Astrocyte (in vitro differentiated cells and primary cell): ENCODE measurements around the gene SPANXN5. TPM values are rescaled to one million over a fixed set of nuclear protein-coding genes. Genes with fewer than 3 reads are reported as not detected.
"Not testable (repeated sequence)": the region's sequence is repeated elsewhere in the genome, so short reads cannot be mapped to it uniquely, and the experiment has no call there.

Source experiments
- DNase-seq: peaks from one replicate; pipeline ENCODE4 v3.0.0-alpha.2; 2010; ENCODE audit warnings: low read depth
- FAIRE-seq: peaks from 2 replicates; lab custom pipeline; 2011; peaks lifted over from hg19 to GRCh38; lab: Jason Lieb, UNC
- H2AFZ ChIP-seq: 2 replicates; pipeline ENCODE4 v1.6.0; 2012; ENCODE audit warnings: low read depth, low read length, inconsistent platforms
- H3K27ac ChIP-seq: 2 replicates; pipeline ENCODE4 v1.5.1; 2011; ENCODE audit warnings: low read depth, low read length, inconsistent platforms
- H3K27me3 ChIP-seq: 2 replicates; pipeline ENCODE4 v1.6.0; 2011; ENCODE audit warnings: low read length, inconsistent platforms; ENCODE audit not compliant: insufficient read depth
- H3K36me3 ChIP-seq: 2 replicates; pipeline ENCODE4 v1.5.1; 2011; ENCODE audit warnings: low read length, inconsistent platforms; ENCODE audit not compliant: insufficient read depth
- H3K4me1 ChIP-seq: 2 replicates; pipeline ENCODE4 v1.5.1; 2011; ENCODE audit warnings: low read length, inconsistent platforms; ENCODE audit not compliant: insufficient read depth
- H3K4me2 ChIP-seq: 2 replicates; pipeline ENCODE4 v1.6.0; 2012; ENCODE audit warnings: low read length, inconsistent platforms
- H3K4me3 ChIP-seq: 2 replicates; pipeline ENCODE4 v1.5.1; 2011; ENCODE audit warnings: low read depth, mild to moderate bottlenecking, low read length, inconsistent platforms; ENCODE audit not compliant: insufficient read depth
- H3K79me2 ChIP-seq: 2 replicates; pipeline ENCODE4 v1.6.0; 2012; ENCODE audit warnings: mild to moderate bottlenecking, low read length, inconsistent platforms; ENCODE audit not compliant: insufficient read depth
- H3K9ac ChIP-seq: 2 replicates; pipeline ENCODE4 v1.6.0; 2012; ENCODE audit warnings: mild to moderate bottlenecking, low read length, inconsistent platforms
- H3K9me3 ChIP-seq: 2 replicates; pipeline ENCODE4 v1.5.1; 2012; ENCODE audit warnings: low read depth, mild to moderate bottlenecking, low read length, inconsistent platforms; ENCODE audit not compliant: insufficient read depth
- H4K20me1 ChIP-seq: 2 replicates; pipeline ENCODE4 v1.6.0; 2012; ENCODE audit warnings: low read length, inconsistent platforms; ENCODE audit not compliant: insufficient read depth
- H3K27ac Mint-ChIP-seq: one replicate; pipeline ENCODE4 v1.8.0; 2021; ENCODE audit warnings: mild to moderate bottlenecking, mixed read lengths; ENCODE audit not compliant: unreplicated experiment
- H3K27me3 Mint-ChIP-seq: one replicate; pipeline ENCODE4 v1.8.0; 2021; ENCODE audit warnings: low read depth, mixed read lengths; ENCODE audit not compliant: unreplicated experiment
- H3K36me3 Mint-ChIP-seq: one replicate; pipeline ENCODE4 v1.8.0; 2021; ENCODE audit warnings: low read depth, mixed read lengths; ENCODE audit not compliant: unreplicated experiment
- H3K4me1 Mint-ChIP-seq: one replicate; pipeline ENCODE4 v1.8.0; 2021; ENCODE audit warnings: low read depth, mixed read lengths; ENCODE audit not compliant: unreplicated experiment
- H3K4me3 Mint-ChIP-seq: one replicate; pipeline ENCODE4 v1.8.0; 2021; ENCODE audit warnings: mild to moderate bottlenecking, moderate library complexity, mixed read lengths; ENCODE audit not compliant: unreplicated experiment
- H3K9me3 Mint-ChIP-seq: one replicate; pipeline ENCODE4 v1.8.0; 2021; ENCODE audit warnings: mild to moderate bottlenecking, mixed read lengths; ENCODE audit not compliant: unreplicated experiment
- CTCF ChIP-seq: IDR thresholded peaks from 2 replicates; pipeline ENCODE4 v1.5.1; 2011; ENCODE audit warnings: low read depth, mild to moderate bottlenecking, inconsistent platforms, low read length, moderate library complexity; ENCODE audit not compliant: insufficient read depth
- EZH2 ChIP-seq: IDR thresholded peaks from 2 replicates; pipeline ENCODE4 v1.6.1; 2012; ENCODE audit warnings: mild to moderate bottlenecking, low read length, inconsistent platforms; ENCODE audit not compliant: insufficient read depth
- total RNA-seq: library from RNA; stranded (reverse); gene quantifications from 2 replicates; pipeline ENCODE4 v1.2.1, GENCODE V29; 2021

Gene SPANXN5
- total RNA-seq, 1 donor from 2014 or later, result not detected

GRCh38 chrX:52811065-52811625 is 13.9 kb upstream of the SPANXN5 start, which contains the start of gene XAGE5:
XAGE5 (plus strand) TSS chrX:52811287; CDS start chrX:52812567, 1,280 bp downstream.
- H2AFZ ChIP-seq, result no peak within 1 kb of the TSS
- no peak within 1 kb of the TSS for H3K4me3 ChIP-seq
- no peak within 1 kb of the TSS for H3K27ac ChIP-seq
- no peak within 1 kb of the TSS for H3K27ac Mint-ChIP-seq
- H3K4me2 ChIP-seq, result no peak within 1 kb of the TSS
- no peaks in the 10 kb centered on the region for H3K9me3 Mint-ChIP-seq
- DNase-seq (no peak), FAIRE-seq (no peak)
- no peaks in the 10 kb centered on the region for H4K20me1 ChIP-seq
- H3K36me3 Mint-ChIP-seq, result no peaks in the 10 kb centered on the region
- no peaks in the 10 kb centered on the region for H3K4me1 Mint-ChIP-seq
- H3K79me2 ChIP-seq, result no peaks in the 10 kb centered on the region
- no peaks in the 10 kb centered on the region for H3K4me1 ChIP-seq
- H3K9ac ChIP-seq, result no peak within 1 kb of the TSS
- H3K4me3 Mint-ChIP-seq, result no peak within 1 kb of the TSS
- no peaks in the 10 kb centered on the region for H3K36me3 ChIP-seq
- no peak for TF ChIP-seq CTCF
- TF ChIP-seq EZH2, result no peak
- peaks cover 2% of the 10 kb centered on the region for H3K27me3 Mint-ChIP-seq
- H3K27me3 ChIP-seq, result no peaks in the 10 kb centered on the region
- no peaks in the 10 kb centered on the region for H3K9me3 ChIP-seq

DNA sequence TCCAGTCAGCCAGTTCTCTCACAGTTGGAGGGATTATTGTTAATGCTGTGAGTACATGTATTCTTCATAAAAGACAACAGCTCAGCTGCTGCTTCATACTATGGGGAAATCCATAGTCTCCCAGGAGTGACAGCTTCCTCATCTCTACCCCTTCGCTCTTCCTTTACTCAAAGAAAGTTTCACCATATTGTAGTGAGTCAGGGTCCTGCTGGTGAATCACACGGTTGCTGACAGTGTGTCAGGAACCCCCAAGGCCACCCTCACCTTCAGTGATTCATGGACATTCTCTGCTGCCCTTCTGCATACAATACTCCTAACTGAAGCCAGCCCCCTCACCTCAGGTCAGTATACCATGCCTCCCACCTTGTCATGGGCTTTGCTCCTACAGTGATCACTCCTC is 7.6 kb upstream of the SPANXN5 start:
- H3K4me1 Mint-ChIP-seq, H3K36me3 Mint-ChIP-seq: not testable (repeated sequence)

DNA sequence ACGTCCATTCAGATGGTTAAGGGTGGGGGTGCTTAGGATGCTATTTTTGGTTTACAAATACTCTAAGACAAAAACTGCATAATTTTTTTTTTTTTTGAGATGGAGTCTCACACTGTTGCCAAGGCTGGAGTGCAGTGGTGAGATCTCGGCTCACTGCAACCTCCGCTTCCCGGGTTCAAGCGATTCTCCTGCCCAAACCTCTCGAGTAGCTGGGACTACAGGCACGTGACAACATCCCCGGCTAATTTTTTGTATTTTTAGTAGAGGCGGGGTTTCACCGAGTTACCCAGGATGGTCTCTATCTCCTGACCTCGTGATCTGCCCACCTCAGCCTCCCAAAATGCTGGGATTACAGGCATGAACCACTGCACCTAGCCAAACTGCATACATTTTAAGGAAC is 23.7 kb downstream of the SPANXN5 start:
- not testable (repeated sequence) for H3K36me3 ChIP-seq

More for the DNA sequence above, 7.6 kb upstream of the SPANXN5 start:
- H3K4me1 ChIP-seq, H3K27me3 Mint-ChIP-seq, H4K20me1 ChIP-seq, H3K27ac ChIP-seq, H3K9ac ChIP-seq, H3K27me3 ChIP-seq, H3K27ac Mint-ChIP-seq, FAIRE-seq, DNase-seq, H3K79me2 ChIP-seq, H2AFZ ChIP-seq, H3K9me3 ChIP-seq, H3K4me3 ChIP-seq, H3K9me3 Mint-ChIP-seq, H3K4me2 ChIP-seq, H3K36me3 ChIP-seq, H3K4me3 Mint-ChIP-seq: not testable (repeated sequence)

DNA sequence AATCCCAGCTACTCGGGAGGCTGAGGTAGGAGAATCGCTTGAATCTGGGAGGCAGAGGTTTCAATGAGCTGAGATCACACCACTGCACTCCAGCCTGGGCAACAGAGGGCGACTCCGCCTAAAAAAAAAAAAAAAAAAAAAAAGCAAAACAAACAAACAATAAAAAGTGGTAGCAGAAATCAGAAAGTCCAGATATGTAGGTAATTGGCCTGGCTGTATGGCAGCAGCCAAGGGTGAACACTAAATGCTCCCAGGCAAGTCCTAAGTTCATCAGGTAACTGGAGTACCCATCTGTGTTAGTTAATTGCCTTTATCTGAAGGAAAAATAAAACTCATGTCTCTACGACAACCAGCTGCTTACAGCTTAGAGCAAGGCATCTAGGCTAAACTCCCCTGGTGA is 31.2 kb downstream of the SPANXN5 start:
- H3K27ac ChIP-seq, H3K9me3 Mint-ChIP-seq, H3K36me3 Mint-ChIP-seq, H3K4me3 Mint-ChIP-seq, H2AFZ ChIP-seq, H3K36me3 ChIP-seq, H3K4me3 ChIP-seq, H3K79me2 ChIP-seq, H3K27me3 ChIP-seq, DNase-seq, H3K4me2 ChIP-seq, H3K4me1 Mint-ChIP-seq, H3K27me3 Mint-ChIP-seq, H3K4me1 ChIP-seq, H3K9me3 ChIP-seq, FAIRE-seq, H4K20me1 ChIP-seq, H3K27ac Mint-ChIP-seq, H3K9ac ChIP-seq: not testable (repeated sequence)

More for the DNA sequence above, 23.7 kb downstream of the SPANXN5 start:
- H4K20me1 ChIP-seq, H3K9me3 Mint-ChIP-seq, H3K27me3 Mint-ChIP-seq, H3K27ac ChIP-seq, H3K4me1 Mint-ChIP-seq, H3K27ac Mint-ChIP-seq, H3K27me3 ChIP-seq, H3K4me2 ChIP-seq, H3K36me3 Mint-ChIP-seq, H3K4me1 ChIP-seq, DNase-seq, H3K4me3 Mint-ChIP-seq, H3K79me2 ChIP-seq, FAIRE-seq, H3K9ac ChIP-seq, H2AFZ ChIP-seq, H3K9me3 ChIP-seq, H3K4me3 ChIP-seq: not testable (repeated sequence)

DNA sequence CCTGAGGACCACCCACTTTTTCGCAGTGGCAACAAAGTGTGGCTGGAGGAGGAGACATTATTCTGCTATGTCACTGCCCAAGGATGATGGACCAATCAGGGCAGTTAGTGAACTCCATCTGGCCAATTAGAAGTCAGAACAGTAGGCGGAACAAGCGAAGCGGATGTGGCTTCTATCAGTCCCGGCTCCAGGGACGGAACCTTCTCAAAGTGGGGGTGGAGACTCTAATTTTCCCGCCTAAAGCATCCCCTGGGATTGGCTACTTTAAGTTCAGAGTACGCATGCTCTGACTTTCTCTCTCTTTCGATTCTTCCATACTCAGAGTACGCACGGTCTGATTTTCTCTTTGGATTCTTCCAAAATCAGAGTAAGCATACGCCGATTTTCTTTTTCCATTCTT is 46.3 kb downstream of the SPANXN5 start, which contains the start of gene SSX2B:
Gene SSX2B, plus strand, starts transcription at position 301 of the 400 bp plus-strand sequence. CDS start 1,429 bp downstream, outside the sequence.
- not testable (repeated sequence) for H3K4me2 ChIP-seq, FAIRE-seq

More for the DNA sequence above, 46.3 kb downstream of the SPANXN5 start, which contains the start of gene SSX2B:
- not testable (repeated sequence) for H3K27me3 ChIP-seq, H3K36me3 ChIP-seq, DNase-seq, H2AFZ ChIP-seq, H3K9me3 Mint-ChIP-seq, H3K4me1 Mint-ChIP-seq, H3K4me3 Mint-ChIP-seq, H3K9ac ChIP-seq, H3K27me3 Mint-ChIP-seq, H4K20me1 ChIP-seq, H3K27ac ChIP-seq, H3K9me3 ChIP-seq, H3K4me1 ChIP-seq, H3K36me3 Mint-ChIP-seq, H3K79me2 ChIP-seq, H3K27ac Mint-ChIP-seq, H3K4me3 ChIP-seq
